ENCODE results near the gene USH1G. TPM values are rescaled to one million over a fixed set of nuclear protein-coding genes. Genes with fewer than 3 reads are reported as not detected.
A peak's percentile ranks its signal among the peaks of the same experiment; 100 is the strongest.

USH1G gene
- total and polyA plus RNA-seq, 2 of the 13 experiments (the other 11 are each of a cell fraction or from before 2014, with no cell fraction given) = 0.04 TPM; not detected in 1

GRCh38 chr17:74961657-74962350 lies 38.7 kb upstream of the USH1G start (continued):
- TF ChIP-seq, protein P1, sequence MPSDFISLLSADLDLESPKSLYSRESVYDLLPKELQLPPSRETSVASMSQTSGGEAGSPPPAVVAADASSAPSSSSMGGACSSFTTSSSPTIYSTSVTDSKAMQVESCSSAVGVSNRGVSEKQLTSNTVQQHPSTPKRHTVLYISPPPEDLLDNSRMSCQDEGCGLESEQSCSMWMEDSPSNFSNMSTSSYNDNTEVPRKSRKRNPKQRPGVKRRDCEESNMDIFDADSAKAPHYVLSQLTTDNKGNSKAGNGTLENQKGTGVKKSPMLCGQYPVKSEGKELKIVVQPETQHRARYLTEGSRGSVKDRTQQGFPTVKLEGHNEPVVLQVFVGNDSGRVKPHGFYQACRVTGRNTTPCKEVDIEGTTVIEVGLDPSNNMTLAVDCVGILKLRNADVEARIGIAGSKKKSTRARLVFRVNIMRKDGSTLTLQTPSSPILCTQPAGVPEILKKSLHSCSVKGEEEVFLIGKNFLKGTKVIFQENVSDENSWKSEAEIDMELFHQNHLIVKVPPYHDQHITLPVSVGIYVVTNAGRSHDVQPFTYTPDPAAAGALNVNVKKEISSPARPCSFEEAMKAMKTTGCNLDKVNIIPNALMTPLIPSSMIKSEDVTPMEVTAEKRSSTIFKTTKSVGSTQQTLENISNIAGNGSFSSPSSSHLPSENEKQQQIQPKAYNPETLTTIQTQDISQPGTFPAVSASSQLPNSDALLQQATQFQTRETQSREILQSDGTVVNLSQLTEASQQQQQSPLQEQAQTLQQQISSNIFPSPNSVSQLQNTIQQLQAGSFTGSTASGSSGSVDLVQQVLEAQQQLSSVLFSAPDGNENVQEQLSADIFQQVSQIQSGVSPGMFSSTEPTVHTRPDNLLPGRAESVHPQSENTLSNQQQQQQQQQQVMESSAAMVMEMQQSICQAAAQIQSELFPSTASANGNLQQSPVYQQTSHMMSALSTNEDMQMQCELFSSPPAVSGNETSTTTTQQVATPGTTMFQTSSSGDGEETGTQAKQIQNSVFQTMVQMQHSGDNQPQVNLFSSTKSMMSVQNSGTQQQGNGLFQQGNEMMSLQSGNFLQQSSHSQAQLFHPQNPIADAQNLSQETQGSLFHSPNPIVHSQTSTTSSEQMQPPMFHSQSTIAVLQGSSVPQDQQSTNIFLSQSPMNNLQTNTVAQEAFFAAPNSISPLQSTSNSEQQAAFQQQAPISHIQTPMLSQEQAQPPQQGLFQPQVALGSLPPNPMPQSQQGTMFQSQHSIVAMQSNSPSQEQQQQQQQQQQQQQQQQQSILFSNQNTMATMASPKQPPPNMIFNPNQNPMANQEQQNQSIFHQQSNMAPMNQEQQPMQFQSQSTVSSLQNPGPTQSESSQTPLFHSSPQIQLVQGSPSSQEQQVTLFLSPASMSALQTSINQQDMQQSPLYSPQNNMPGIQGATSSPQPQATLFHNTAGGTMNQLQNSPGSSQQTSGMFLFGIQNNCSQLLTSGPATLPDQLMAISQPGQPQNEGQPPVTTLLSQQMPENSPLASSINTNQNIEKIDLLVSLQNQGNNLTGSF (CRISPR knock-in tag; IDR thresholded peaks at IDR 0.05) = 0 out of 2 replicates have a peak, but pooled peaks have one; percentile 56
- TF ChIP-seq RBM22 (optimal IDR thresholded peaks at IDR 0.05; ENCODE audit: low read length) (no peak), PRPF4 (IDR thresholded peaks at IDR 0.05; ENCODE audit: low read depth, low read length, poor library complexity, severe bottlenecking) (no peak), NR2F6 (IDR thresholded peaks at IDR 0.05) (no peak), NR2F6 (CRISPR knock-in tag; IDR thresholded peaks at IDR 0.05) (no peak), CTCF (CRISPR knock-in tag; IDR thresholded peaks at IDR 0.05) (peak; percentile 93), FOSL2 (CRISPR knock-in tag; IDR thresholded peaks at IDR 0.05) (0 out of 2 replicates have a peak, but pooled peaks have one; percentile 18), MAFF (IDR thresholded peaks at IDR 0.05; ENCODE audit: low read depth, low read length) (no peak), KDM3A (CRISPR knock-in tag; IDR thresholded peaks at IDR 0.05; ENCODE audit: low read depth) (no peak), ZNF451 (CRISPR knock-in tag; IDR thresholded peaks at IDR 0.05) (no peak), ZNF33B (CRISPR knock-in tag; IDR thresholded peaks at IDR 0.05) (0 out of 2 replicates have a peak, but pooled peaks have one; percentile 63), LBX2 (CRISPR knock-in tag; IDR thresholded peaks at IDR 0.05; ENCODE audit: borderline replicate concordance) (no peak), ZNF564 (CRISPR knock-in tag; IDR thresholded peaks at IDR 0.05) (no peak), SMC3 (IDR thresholded peaks at IDR 0.05; ENCODE audit: low read length) (peak; percentile 95), TBX2 (CRISPR knock-in tag; IDR thresholded peaks at IDR 0.05; ENCODE audit: borderline replicate concordance) (0 out of 2 replicates have a peak, but pooled peaks have one; percentile 31), ARNTL (CRISPR knock-in tag; IDR thresholded peaks at IDR 0.05) (no peak)
- TF ChIP-seq, protein P2, sequence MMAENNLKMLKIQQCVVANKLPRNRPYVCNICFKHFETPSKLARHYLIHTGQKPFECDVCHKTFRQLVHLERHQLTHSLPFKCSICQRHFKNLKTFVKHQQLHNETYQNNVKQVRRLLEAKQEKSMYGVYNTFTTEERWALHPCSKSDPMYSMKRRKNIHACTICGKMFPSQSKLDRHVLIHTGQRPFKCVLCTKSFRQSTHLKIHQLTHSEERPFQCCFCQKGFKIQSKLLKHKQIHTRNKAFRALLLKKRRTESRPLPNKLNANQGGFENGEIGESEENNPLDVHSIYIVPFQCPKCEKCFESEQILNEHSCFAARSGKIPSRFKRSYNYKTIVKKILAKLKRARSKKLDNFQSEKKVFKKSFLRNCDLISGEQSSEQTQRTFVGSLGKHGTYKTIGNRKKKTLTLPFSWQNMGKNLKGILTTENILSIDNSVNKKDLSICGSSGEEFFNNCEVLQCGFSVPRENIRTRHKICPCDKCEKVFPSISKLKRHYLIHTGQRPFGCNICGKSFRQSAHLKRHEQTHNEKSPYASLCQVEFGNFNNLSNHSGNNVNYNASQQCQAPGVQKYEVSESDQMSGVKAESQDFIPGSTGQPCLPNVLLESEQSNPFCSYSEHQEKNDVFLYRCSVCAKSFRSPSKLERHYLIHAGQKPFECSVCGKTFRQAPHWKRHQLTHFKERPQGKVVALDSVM (CRISPR knock-in tag; IDR thresholded peaks at IDR 0.05) = no peak

Data from HepG2 (cell line).